HG02852 (cell line): ENCODE results near the gene PJVK.
A peak's percentile ranks its signal among the peaks of the same experiment; 100 is the strongest.

Experiments used
- ATAC-seq: cut with Tn5 transposase; IDR thresholded peaks from one replicate; pipeline ENCODE4 v1.9.1; 2021; ENCODE audit warnings: mild to moderate bottlenecking, moderate library complexity; ENCODE audit not compliant: unreplicated experiment

The PJVK gene

DNA sequence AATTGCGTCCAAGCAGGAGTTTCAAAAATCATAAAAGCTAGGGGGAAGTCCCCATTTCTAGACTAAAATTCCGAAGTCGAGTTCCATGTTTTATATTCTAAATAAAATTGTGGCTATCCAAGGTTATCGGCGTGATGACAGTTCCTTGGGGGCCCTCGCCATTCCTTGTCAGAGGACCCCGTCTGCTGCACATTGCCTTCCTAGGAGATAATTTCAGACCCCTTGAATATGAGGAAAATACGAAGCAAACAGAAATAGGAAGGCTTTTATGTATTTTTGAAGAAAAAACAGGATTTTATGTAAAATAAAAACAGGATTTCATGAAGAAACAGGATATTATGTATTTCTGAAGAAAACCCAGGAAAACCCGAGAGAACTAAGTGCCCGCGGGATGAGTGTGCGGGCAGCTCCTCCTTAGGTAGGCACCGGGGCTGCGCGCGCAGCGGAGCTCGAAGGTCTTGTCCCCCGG is 28.6 kb downstream of the PJVK start:
- no peak for ATAC-seq

DNA sequence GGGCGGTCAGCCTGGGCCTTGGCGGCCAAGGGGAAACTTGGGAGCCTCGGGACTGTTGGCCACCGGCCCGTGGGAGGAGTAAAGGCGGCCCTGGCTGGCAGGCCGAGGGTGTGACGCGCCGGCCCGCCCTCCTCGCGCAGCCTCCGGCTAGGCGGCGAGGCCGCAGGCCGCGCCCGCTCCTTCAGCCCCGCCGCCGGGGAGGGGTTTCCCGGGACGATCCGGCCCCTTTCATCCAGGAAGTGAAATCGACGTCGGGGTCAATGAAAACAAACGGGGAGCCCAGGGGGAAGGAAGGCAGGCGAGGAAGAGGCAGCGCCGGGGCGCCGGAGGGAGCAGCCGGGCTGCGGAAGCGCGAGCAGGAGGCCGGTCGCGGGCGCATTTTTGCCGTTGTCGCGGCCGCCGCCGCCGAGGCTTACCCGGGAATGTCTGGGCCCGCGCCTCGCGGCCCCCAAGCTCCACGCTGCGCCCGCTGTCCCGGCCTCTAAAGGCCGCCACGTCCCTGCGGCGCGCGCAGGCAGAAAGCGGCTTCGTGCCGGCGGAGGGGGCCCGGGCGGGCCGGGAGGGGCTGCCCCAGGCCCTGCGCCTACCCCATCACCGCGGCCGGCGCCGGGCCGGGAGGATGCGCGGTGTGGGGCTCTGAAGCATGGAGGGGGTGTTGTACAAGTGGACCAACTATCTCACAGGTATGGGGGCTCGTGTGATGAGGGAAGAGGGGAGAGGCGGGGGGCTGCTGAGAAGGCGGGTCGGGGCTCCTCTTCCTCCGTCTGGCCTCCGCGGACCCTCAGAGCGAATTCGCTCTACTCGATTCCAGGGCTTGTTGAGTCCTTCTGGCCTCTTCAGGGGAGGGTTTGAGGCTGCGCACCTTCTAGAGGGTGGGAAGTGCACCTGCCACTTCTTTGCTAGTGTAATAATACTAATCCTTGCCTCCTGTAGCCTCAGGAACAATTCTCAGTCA is 29.3 kb downstream of the PJVK start, which contains the start of gene PLEKHA3:
TSS of gene PLEKHA3 (plus strand) at position 231 of the 955 bp plus-strand sequence. CDS start at position 644, 413 bp downstream.
- peak; percentile 68 for ATAC-seq

GRCh38 chr2:178482437-178482836 is 31.3 kb downstream of the PJVK start:
- peak; percentile 23 for ATAC-seq

GRCh38 chr2:178484245-178485041 is 33.3 kb downstream of the PJVK start:
- ATAC-seq: no peak

GRCh38 chr2:178485356-178485755 is 34.2 kb downstream of the PJVK start:
- ATAC-seq: no peak

DNA sequence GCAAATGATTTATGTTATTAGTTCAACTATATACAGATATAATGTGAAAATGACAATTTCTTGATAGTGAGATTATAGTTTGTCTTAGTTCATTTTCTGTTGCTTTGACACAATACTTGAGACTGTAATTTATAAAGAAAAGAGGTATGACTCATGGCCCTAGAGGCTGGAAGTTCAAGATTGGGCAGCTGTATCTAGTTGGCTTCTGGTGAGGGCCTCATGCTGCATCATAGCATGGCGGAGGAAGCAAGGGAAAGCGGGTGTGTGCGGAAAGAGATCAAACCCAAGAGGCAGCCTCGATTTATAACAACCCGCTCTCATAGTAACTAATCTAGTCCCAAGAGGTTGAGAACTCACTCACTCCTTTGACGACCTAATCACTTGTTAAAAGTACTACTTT is 40.4 kb downstream of the PJVK start:
- ATAC-seq: no peak

GRCh38 chr2:178496049-178496448 is 44.9 kb downstream of the PJVK start:
- no peak for ATAC-seq

GRCh38 chr2:178498137-178498536 is 47.0 kb downstream of the PJVK start:
- peak; percentile 51 for ATAC-seq

DNA sequence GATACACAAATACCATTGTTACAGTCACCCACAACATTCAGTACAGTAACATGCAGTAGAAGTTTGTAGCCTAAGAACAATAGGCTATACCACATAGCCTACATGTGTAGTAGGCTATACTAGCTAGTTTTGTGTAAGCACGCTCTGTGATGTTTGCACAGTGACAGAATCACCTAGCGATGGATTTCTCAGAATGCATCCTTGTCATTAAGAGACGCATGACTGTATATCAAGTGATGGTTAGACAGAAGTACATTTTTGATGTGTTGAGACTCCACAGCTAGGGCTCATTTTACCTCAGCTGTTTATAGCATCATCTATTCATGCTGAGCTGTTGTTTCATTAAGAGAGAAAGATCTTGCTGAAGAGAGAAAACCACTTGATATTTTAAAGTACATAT is 48.5 kb downstream of the PJVK start:
- no peak for ATAC-seq

DNA sequence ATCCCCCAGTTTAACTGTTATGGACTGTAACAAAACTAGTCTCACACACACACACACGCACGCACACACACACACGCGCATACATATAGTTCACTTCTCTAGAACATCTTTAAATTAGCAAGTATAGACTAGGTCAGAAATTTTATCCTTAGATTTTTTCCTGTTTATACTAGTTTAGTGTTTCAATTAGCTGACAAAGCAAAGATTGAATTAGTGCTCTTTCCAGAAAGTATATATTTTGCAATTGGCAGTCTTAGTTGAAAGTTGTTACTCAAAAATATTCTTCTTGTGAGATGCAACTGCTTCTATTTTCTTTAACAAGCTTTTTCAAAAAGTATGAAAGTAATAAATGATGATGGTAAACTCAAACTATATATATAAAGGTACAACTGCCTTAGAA is 51.6 kb downstream of the PJVK start:
- ATAC-seq: no peak

DNA sequence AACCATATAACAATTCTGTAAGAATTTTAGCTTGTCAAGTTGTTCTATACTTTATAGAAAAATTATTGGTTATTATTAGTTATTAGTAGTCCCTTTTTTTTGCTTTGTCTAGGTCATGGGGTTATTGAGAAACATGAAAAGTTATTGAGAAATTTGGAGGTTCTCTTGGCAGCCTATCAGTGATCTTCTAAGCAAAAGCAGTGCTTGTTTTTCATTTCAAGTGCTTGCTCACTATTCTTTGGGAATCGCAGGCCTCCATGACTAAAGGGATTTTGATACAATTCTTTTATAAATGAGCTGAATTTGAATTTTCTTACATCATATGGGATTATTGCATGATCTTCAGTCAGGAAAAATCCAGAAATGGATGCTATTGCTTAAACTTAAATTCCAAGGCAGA is 54.9 kb downstream of the PJVK start:
- ATAC-seq: no peak

- no peak for ATAC-seq
These were observed 55.3 kb downstream of the PJVK start for GRCh38 chr2:178506524-178506923.

DNA sequence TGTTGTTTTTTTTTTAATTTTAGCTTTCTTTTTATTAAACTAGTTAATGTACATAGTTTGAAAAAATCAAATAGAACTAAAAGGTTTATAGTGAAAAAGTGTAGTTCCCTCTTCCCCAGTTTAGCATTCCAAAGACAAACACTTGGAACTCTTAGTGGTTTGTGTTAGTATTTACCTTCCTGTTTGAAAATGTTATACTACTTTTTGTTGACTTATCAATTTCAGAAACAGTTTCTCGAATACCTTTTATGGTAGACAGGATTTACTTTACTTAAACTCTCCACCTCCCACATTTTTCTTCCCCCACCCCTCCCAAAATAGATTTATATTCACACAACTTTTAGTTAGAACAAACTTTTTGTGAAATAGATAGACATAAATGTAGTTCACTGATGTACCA is 55.8 kb downstream of the PJVK start:
- ATAC-seq: no peak

DNA sequence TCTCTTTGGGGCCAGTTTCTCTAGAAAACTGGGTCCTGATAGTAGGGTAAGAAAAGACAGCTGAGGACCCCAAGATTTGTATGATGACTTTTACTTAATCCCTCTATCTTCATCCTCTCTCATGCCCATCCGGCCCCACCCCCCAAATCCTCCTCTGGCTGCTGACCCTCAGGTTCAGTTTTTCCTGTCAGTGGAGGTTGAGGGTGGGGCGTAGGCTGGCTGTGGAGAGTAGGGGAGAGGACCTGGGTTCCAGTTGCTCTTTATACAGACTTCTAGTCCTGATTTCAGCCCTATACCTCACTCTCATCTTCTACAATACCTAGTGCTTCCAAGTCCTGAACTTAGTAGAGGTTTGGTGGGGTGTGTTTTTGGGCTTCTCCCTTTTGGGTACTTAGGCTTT is 57.5 kb downstream of the PJVK start:
- ATAC-seq: no peak

DNA sequence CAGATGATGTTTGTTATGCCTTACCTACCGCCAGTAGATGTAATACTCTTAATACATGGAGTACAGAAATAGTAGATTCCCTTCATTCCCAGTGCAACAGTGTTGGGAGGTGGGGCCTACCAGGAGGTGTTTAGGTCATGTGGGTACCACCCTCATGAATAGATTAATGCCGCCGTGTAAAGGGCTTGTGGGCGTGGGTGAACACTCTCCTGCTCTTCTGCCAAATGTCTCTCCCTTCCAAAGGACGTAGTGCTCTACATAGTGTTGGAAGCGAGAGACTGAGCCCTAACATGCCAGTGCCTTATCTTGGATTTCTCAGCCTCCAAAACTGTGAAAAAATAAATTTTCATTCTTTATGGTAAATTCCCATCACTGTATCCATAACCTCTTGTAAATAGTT is 59.2 kb downstream of the PJVK start:
- ATAC-seq: no peak
